Measurements from ENCODE around the gene GPR15. TPM values are rescaled to one million over a fixed set of nuclear protein-coding genes. Genes with fewer than 3 reads are reported as not detected.

Gene GPR15
- total RNA-seq, 1 donor from 2014 or later, result not detected

GRCh38 chr3:98529856-98530459 lies 1.8 kb upstream of the GPR15 start:
- DNase-seq (ENCODE audit: low read depth), result no peak

- no peak for DNase-seq (ENCODE audit: low read depth)
Observed at GRCh38 chr3:98530676-98531075, 1.1 kb upstream of the GPR15 start.

- DNase-seq (ENCODE audit: low read depth), result no peak
Observed at GRCh38 chr3:98532275-98532637, 478 bp downstream of the GPR15 start.

GRCh38 chr3:98532709-98533571 lies 1.2 kb downstream of the GPR15 start:
- no peak for DNase-seq (ENCODE audit: low read depth)

- DNase-seq (ENCODE audit: low read depth), result no peak
Observed at GRCh38 chr3:98534168-98534567, 2.4 kb downstream of the GPR15 start.

- no peak for DNase-seq (ENCODE audit: low read depth)
Observed at GRCh38 chr3:98534734-98535133, 3.0 kb downstream of the GPR15 start.

GRCh38 chr3:98536456-98537017 lies 4.8 kb downstream of the GPR15 start:
- DNase-seq (ENCODE audit: low read depth), result no peak

- no peak for DNase-seq (ENCODE audit: low read depth)
Observed at GRCh38 chr3:98540346-98540745, 8.6 kb downstream of the GPR15 start.

GRCh38 chr3:98541695-98542094 lies 9.9 kb downstream of the GPR15 start:
- no peak for DNase-seq (ENCODE audit: low read depth)

GRCh38 chr3:98542623-98543022 lies 10.8 kb downstream of the GPR15 start:
- DNase-seq (ENCODE audit: low read depth), result no peak

- DNase-seq (ENCODE audit: low read depth), result no peak
Observed at GRCh38 chr3:98545940-98546339, 14.2 kb downstream of the GPR15 start.

- no peak for DNase-seq (ENCODE audit: low read depth)
Observed at GRCh38 chr3:98548544-98548943, 16.8 kb downstream of the GPR15 start.

- DNase-seq (ENCODE audit: low read depth), result no peak
Observed at GRCh38 chr3:98550833-98551232, 19.1 kb downstream of the GPR15 start.

GRCh38 chr3:98551236-98551635 lies 19.5 kb downstream of the GPR15 start:
- no peak for DNase-seq (ENCODE audit: low read depth)

- DNase-seq (ENCODE audit: low read depth), result no peak
Observed at GRCh38 chr3:98551754-98552153, 20.0 kb downstream of the GPR15 start.

GRCh38 chr3:98552232-98553020 lies 20.6 kb downstream of the GPR15 start:
- DNase-seq (ENCODE audit: low read depth), result no peak

GRCh38 chr3:98553021-98553563 lies 21.3 kb downstream of the GPR15 start:
- no peak for DNase-seq (ENCODE audit: low read depth)

GRCh38 chr3:98553753-98554152 lies 22.0 kb downstream of the GPR15 start:
- no peak for DNase-seq (ENCODE audit: low read depth)

- no peak for DNase-seq (ENCODE audit: low read depth)
Observed at GRCh38 chr3:98554580-98554979, 22.8 kb downstream of the GPR15 start.

GRCh38 chr3:98555025-98555379 lies 23.2 kb downstream of the GPR15 start:
- no peak for DNase-seq (ENCODE audit: low read depth)

Measured in myocyte (in vitro differentiated cells).